ENCODE measurements around the gene TRAPPC2.
"Not testable (repeated sequence)": the region's sequence is repeated elsewhere in the genome, so short reads cannot be mapped to it uniquely, and the experiment has no call there.

TRAPPC2 gene

GRCh38 chrX:13699183-13699826 is 35.1 kb downstream of the TRAPPC2 start:
- no peak for DNase-seq (ENCODE audit: low read depth in 2 of 3, low spot score in 2 of 3)

GRCh38 chrX:13698432-13698831 is 36.0 kb downstream of the TRAPPC2 start:
- DNase-seq (ENCODE audit: low read depth in 2 of 3, low spot score in 2 of 3): no peak

DNA sequence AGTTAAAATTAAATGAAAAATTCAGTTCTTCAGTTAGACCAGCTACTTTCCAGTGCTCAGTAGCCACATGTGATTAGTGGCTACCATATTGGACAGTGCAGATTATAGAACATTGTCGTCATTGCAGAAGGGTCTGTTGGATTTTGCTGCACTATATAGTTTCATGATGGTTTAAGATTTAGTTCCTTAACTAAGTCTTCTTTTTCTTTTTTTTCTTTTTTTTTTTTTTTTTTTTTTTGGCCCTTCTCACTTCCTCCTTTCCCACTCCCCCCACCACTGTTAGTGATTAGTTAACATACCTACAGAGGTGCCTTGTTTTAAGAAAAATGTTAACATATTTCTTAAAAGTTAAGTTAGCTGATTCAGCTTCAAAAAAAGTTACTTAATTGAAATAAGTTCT is 36.4 kb downstream of the TRAPPC2 start:
- no peak for DNase-seq (ENCODE audit: low read depth in 2 of 3, low spot score in 2 of 3)

- no peak for DNase-seq (ENCODE audit: low read depth in 2 of 3, low spot score in 2 of 3)
Measured at GRCh38 chrX:13697455-13697854, 37.0 kb downstream of the TRAPPC2 start.

DNA sequence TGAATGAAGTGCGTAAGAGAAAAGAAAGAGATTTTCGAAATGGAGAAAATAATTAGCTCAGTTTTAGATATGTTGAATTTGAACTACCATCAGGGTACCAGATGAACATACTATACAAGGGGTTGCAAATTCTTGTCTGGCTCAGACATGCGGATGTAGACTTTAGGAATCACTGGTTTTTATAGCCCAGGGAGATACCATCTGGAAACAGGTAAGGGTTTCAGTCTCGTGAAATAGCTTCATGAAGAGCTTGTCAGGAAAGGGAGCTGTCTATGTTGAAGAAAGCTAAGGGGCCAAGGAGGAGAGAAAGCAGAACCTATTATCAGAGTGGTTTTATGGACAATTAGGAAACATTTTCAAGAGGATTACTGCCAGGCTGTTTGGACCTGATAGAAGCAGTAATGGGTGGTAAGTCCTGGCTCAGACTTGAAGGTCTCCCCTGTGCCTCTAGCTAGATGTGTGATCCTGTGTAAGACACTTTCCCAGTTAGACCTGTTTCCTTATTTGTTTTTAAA is 38.8 kb downstream of the TRAPPC2 start:
- DNase-seq (ENCODE audit: low read depth in 2 of 3, low spot score in 2 of 3): no peak

- no peak for DNase-seq (ENCODE audit: low read depth in 2 of 3, low spot score in 2 of 3)
Measured at GRCh38 chrX:13694983-13695382, 39.4 kb downstream of the TRAPPC2 start.

DNA sequence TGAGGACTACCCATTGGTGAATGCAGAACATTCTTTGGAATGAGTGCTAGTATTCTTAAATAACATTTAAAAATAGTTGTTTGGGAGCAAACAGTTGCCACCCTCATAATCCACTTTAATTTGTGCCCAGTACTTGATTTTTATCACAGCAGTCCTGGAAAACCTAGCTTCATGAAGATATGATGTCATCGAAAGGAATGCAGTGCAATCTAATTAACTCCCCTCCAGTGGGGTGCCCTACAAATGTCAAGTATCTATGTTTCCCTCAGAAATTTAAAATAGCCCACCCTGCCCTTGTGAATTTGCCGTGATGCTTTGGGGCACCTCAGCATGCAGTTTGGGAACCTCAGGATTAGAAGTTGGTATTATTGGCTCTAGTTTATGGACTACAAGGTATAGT is 40.1 kb downstream of the TRAPPC2 start:
- DNase-seq (ENCODE audit: low read depth in 2 of 3, low spot score in 2 of 3): no peak

DNA sequence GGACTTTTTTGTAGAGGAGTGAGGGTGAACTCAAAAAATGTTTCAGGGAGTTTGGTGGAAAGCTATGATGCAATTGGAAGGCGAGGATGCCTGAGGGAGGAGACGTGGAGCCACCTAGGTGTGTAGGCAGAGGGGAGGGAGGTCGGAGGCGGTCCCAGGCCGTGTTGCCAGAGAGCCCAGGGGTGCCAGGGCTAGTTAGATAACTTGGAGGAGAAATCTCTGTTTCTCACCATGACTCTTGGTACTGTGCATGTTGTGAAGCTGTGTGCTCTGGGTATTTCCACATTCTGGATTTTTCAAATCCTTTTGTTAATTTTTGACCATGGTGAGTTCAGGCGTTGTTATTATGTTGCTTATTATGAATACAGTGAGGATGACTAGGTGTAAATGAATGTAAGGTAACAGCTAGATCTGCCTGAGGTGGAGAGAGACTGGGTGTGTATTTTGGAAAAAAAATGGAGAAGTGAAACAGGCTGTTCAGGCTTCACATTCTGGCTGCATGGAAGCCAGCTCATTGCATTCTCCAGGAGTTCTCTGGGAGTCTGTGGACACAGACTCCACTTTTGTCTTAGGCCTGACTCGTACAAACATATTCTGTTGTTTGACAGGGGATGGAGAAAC is 41.0 kb downstream of the TRAPPC2 start:
- DNase-seq (ENCODE audit: low read depth in 2 of 3, low spot score in 2 of 3): no peak

GRCh38 chrX:13692771-13693231 is 41.6 kb downstream of the TRAPPC2 start:
- no peak for DNase-seq (ENCODE audit: low read depth in 2 of 3, low spot score in 2 of 3)

GRCh38 chrX:13691841-13692371 is 42.5 kb downstream of the TRAPPC2 start:
- no peak for DNase-seq (ENCODE audit: low read depth in 2 of 3, low spot score in 2 of 3)

GRCh38 chrX:13690836-13691235 is 43.6 kb downstream of the TRAPPC2 start:
- no peak for DNase-seq (ENCODE audit: low read depth in 2 of 3, low spot score in 2 of 3)

DNA sequence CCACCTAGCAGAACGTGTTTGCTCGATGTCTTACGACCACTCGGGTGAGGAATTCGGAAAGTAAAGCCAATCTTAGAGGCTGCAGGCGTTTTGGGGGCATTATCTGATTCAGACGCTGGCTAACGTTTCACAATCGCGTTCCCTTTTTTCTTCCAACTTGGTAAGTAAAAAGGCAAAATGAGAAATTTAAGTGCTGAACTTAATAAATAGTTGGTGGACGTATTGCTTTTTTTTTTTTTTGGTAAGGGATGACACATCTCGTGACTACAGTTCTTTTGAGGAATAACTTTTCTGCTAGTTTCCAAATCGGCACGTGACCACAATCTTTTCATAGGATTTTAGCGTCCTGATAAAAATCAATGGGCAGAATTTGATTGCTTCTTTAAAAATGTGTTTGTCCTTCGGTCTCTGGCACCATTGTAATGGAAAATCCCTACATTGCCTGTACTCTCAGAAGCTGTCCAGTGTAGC is 44.6 kb downstream of the TRAPPC2 start:
- DNase-seq (ENCODE audit: low read depth in 2 of 3, low spot score in 2 of 3): no peak

GRCh38 chrX:13688958-13689740 is 45.3 kb downstream of the TRAPPC2 start, which contains the start of gene RAB9A:
Gene RAB9A (plus strand): TSS chrX:13689128. CDS start chrX:13708747, 19,619 bp downstream.
- peak; percentile 42 to 78 (median 63) for DNase-seq (ENCODE audit: low read depth in 2 of 3, low spot score in 2 of 3)

GRCh38 chrX:13688384-13688957 is 45.9 kb downstream of the TRAPPC2 start:
- DNase-seq (ENCODE audit: low read depth in 2 of 3, low spot score in 2 of 3): no peak

DNA sequence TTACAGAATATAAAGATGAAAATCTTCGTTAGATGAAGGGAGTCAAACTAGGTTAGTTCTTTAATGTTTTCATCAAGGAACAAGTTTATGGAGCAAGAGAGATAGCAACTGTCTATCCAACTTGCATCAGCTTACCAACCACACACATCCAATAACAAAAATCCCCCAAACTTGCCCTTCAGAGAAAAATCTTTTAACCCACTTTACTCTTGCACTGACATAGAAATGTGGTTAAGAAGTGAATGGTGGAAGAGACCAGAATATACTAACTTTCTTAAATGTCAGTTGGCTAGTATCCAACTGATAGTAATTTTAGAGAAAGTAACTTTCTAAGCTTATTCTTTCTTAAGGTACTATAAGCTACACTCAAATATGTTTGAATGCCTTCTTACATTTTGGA is 47.2 kb downstream of the TRAPPC2 start:
- no peak for DNase-seq (ENCODE audit: low read depth in 2 of 3, low spot score in 2 of 3)

GRCh38 chrX:13685126-13685763 is 49.2 kb downstream of the TRAPPC2 start:
- DNase-seq (ENCODE audit: low read depth in 2 of 3, low spot score in 2 of 3): no peak

GRCh38 chrX:13684361-13684760 is 50.1 kb downstream of the TRAPPC2 start:
- no peak for DNase-seq (ENCODE audit: low read depth in 2 of 3, low spot score in 2 of 3)

DNA sequence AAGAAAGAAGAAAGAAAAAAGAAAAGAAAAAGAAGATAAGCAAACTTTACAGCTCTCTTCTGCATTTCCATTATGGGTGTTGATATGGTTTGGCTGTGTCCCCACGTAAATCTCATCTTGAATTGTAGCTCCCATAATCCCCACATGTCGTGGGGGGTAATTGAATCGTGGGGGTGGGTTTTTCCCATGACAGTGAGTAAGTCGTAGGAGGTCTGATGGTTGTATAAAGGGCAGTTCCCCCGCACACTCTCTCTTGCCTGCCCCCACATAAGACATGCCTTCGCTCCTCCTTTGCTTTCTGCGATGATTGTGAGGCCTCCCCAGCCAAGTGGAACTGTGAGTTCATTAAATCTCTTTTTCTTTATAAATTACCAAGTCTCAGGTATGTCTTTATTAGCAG is 52.8 kb downstream of the TRAPPC2 start:
- no peak for DNase-seq (ENCODE audit: low read depth in 2 of 3, low spot score in 2 of 3)

DNA sequence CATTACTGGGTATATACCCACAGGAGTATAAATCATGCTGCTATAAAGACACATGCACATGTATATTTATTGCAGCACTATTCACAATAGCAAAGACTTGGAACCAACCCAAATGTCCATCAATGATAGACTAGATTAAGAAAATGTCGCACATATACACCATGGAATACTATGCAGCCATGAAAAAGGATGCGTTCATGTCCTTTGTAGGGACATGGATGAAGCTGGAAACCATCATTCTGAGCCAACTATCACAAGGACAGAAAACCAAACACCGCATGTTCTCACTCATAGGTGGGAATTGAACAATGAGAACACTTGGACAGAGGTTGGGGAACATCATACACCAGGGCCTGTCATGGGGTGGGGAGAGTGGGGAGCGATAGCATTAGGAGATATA is 54.7 kb downstream of the TRAPPC2 start:
- DNase-seq (ENCODE audit: low read depth in 2 of 3, low spot score in 2 of 3): not testable (repeated sequence)

DNA sequence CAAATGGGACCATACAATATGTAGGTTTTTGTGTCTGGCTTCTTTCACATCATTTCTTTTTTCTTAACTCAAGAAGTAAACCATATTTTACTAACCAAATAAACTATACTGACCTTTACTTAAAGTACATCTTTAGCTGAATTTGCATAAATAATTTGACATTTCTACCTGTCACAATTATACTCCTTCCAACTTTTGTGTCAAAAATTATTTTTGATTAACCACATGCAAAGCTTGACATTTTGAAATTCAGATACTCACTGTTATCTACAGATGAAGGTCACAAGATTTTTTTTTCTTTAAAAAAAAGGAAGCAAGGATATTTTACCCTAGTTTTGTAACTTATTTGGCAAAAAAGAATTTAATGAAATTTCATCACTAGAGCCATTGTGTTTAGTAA is 57.5 kb downstream of the TRAPPC2 start:
- DNase-seq (ENCODE audit: low read depth in 2 of 3, low spot score in 2 of 3): no peak

DNA sequence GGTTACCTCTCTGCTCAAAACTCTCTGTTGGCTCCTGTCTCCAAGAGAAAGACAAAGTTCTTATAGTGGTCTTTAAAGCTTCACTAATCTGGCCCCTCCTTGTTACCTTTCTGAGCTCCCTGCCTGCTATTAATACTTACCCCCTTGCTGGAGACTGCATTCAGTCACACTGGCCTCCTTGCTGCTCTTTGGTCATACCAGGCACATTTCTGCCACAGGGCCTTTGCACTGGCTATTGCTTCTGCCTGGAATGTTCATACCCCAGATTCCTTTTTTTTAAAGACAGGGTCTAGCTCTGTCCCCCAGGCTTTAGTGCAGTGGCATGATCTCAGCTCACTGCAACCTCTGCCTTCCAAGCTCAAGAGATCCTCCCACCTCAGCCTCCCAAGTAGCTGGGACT is 61.4 kb downstream of the TRAPPC2 start:
- no peak for DNase-seq (ENCODE audit: low read depth in 2 of 3, low spot score in 2 of 3)

Data from activated CD8-positive, alpha-beta memory T cell treated with anti-CD3 and anti-CD28 coated beads for 48 hours (primary cell).